Measurements from ENCODE around the gene SLC9C1.

Gene SLC9C1

GRCh38 chr3:112307557-112307956 is 13.5 kb upstream of the SLC9C1 start:
- H3K4me3 ChIP-seq (ENCODE audit: control insufficient read depth, low read depth, low read length), result no peak overlapping the region
- DNase-seq (ENCODE audit: low read depth), result no peak
- TF ChIP-seq, protein P1, sequence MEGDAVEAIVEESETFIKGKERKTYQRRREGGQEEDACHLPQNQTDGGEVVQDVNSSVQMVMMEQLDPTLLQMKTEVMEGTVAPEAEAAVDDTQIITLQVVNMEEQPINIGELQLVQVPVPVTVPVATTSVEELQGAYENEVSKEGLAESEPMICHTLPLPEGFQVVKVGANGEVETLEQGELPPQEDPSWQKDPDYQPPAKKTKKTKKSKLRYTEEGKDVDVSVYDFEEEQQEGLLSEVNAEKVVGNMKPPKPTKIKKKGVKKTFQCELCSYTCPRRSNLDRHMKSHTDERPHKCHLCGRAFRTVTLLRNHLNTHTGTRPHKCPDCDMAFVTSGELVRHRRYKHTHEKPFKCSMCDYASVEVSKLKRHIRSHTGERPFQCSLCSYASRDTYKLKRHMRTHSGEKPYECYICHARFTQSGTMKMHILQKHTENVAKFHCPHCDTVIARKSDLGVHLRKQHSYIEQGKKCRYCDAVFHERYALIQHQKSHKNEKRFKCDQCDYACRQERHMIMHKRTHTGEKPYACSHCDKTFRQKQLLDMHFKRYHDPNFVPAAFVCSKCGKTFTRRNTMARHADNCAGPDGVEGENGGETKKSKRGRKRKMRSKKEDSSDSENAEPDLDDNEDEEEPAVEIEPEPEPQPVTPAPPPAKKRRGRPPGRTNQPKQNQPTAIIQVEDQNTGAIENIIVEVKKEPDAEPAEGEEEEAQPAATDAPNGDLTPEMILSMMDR (IDR thresholded peaks at IDR 0.05; ENCODE audit: control insufficient read depth, insufficient read depth, low read depth, low read length, missing control alignments), result no peak

DNA sequence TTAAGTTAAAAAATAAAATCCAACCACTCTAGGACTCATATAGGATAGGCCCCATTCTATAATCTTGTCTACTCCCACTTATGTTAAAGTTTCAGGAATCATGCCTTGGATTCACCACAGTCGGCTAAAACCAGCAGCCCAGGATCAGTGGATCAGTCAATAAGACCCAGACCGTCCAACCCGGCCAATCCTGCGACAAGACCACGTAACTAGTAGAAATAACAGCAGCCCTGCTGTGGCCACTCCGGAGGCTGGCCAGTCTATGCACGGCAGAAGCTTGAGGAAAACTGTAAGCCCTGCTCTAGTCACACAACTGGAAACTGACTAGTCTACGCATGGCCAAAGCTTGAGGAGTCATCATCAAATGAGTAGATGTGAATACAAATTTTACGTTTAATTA is 12.8 kb upstream of the SLC9C1 start:
- no peak overlapping the region for H3K4me3 ChIP-seq (ENCODE audit: control insufficient read depth, low read depth, low read length)

DNA sequence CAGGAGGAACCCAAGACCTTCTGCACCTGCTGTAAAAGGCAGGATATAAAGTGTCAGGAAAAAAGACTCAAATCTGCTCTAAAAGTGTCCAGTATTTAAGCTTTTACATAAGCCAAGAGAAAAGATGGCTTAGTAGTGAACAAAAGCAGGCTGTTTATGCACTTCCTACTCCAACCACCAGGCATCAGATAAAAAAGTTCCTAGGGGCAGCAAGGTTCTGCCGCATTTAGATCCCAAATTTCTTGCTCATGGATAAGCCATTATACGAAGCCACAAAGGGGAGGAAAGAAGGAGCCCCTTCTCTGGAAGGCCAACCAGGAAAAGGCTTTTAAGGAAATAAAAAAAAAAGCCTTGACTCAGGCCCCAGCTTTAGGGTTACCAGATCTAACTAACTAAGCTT is 10.6 kb upstream of the SLC9C1 start:
- DNase-seq (ENCODE audit: low read depth), result no peak
- TF ChIP-seq, protein P1 (IDR thresholded peaks at IDR 0.05; ENCODE audit: control insufficient read depth, insufficient read depth, low read depth, low read length, missing control alignments), result peak; percentile 15
- H3K4me3 ChIP-seq (ENCODE audit: control insufficient read depth, low read depth, low read length), result no peak overlapping the region

More for the DNA sequence above, 12.8 kb upstream of the SLC9C1 start:
- no peak for DNase-seq (ENCODE audit: low read depth)
- TF ChIP-seq, protein P1 (IDR thresholded peaks at IDR 0.05; ENCODE audit: control insufficient read depth, insufficient read depth, low read depth, low read length, missing control alignments), result no peak

DNA sequence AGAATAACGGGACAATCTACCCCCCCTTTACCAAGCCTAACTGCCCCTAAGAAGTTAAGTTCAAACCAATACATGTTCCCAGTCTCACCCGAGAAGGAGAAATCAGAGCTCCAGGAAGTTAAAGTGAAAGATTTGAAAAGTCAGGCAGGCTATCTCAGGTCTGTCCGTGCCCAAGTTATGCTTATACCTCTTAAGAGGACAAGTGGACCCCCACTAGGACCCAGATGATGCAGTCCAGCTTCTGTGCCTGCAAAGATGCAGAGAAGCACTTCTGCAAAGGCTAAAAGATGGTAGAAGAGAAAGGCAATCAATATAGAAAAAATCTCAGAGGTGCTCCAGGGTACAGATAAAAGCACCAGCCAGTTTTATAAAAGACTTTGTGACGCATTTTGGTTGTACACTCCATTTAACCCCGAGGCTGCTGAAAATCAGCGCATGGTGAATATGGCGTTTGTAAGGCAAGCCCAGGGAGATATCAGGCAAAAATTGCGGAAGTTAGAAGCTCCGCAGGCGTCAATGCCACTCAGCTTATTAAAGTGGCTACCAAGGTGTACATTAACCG is 9.8 kb upstream of the SLC9C1 start:
- no peak for DNase-seq (ENCODE audit: low read depth)
- peak overlapping the region; percentile 31 for H3K4me3 ChIP-seq (ENCODE audit: control insufficient read depth, low read depth, low read length)

DNA sequence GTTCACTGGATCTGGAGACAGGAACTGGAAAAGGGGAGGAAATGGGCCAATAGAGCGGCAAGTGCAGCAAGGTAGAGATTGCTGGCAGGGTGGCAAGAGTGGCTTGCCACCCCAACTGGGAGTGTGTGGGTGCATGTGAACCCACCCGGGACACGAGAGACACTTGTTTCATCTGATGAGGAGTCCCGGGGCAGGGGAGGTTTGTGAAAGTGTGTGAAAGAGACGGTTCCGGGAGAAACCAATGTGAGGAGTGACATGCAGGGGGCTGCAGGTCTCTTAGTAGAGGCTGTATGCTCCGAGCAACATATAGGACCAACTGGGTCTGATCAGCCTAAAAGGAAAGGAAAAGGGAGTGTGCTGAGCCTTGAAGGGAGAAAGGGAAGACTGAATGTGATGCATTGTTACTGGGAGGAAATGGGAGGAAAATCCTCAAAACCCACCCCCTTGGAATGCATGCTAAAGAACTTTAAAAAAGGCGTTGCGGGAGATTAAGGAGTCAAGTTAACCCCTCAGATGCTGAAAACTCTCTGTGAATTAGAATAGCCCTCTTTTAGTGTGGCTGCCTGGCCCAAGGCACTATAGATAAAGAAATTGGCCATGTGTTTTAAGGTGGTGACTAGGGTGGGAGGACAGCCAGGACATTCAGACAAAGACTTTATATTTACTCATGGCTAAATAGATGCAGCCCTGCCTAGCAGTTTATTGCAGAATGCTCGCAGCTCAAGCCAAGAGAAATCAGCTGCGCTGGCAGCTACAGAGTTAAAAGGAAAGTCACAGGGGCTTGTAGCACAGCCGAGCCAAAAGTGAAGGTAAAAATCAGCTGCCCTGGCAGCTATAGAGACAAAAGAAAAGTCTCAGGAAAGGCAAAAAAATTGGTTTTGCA is 9.1 kb upstream of the SLC9C1 start:
- peak overlapping the region; percentile 31 for H3K4me3 ChIP-seq (ENCODE audit: control insufficient read depth, low read depth, low read length)
- DNase-seq (ENCODE audit: low read depth), result no peak
- TF ChIP-seq, protein P1 (IDR thresholded peaks at IDR 0.05; ENCODE audit: control insufficient read depth, insufficient read depth, low read depth, low read length, missing control alignments), result no peak

More for the DNA sequence above, 9.8 kb upstream of the SLC9C1 start:
- TF ChIP-seq, protein P1 (IDR thresholded peaks at IDR 0.05; ENCODE audit: control insufficient read depth, insufficient read depth, low read depth, low read length, missing control alignments), result no peak

- DNase-seq (ENCODE audit: low read depth), result no peak
- no peak overlapping the region; the same call in 1 of the 2 replicates for H3K4me3 ChIP-seq (ENCODE audit: control insufficient read depth, low read depth, low read length)
- TF ChIP-seq, protein P1 (IDR thresholded peaks at IDR 0.05; ENCODE audit: control insufficient read depth, insufficient read depth, low read depth, low read length, missing control alignments), result no peak
Measured at GRCh38 chr3:112302150-112302830, 8.3 kb upstream of the SLC9C1 start.

All from AG09309 (cell line).